Mononuclear cell (primary cell): ENCODE results near the gene POLR1H. TPM values are rescaled to one million over a fixed set of nuclear protein-coding genes. Genes with fewer than 3 reads are reported as not detected.

Experiments
- H3K27me3 ChIP-seq: 2 replicates; pipeline ENCODE4 v1.6.0; 2011; ENCODE audit warnings: low read length, control low read depth; ENCODE audit not compliant: insufficient read depth
- H3K4me1 ChIP-seq: 2 replicates; pipeline ENCODE4 v1.5.1; 2011; ENCODE audit warnings: mild to moderate bottlenecking, low read length, control low read depth; ENCODE audit not compliant: insufficient read depth
- H3K4me3 ChIP-seq: 2 replicates; pipeline ENCODE4 v1.5.1; 2011; ENCODE audit warnings: mild to moderate bottlenecking, low read length, moderate library complexity
- H3K9me3 ChIP-seq: 2 replicates; pipeline ENCODE4 v1.5.1; 2011; ENCODE audit warnings: low read depth, mild to moderate bottlenecking, control low read depth, low read length
- total RNA-seq: library from RNA; depleted of rRNA; stranded (reverse); fragments of >200 nt; gene quantifications from one replicate; pipeline ENCODE4 v1.2.3, GENCODE V29; 2012

POLR1H gene
- total RNA-seq, 1 donor, result 11.4 TPM

GRCh38 chr6:30042914-30043313 is 18.2 kb upstream of the POLR1H start:
- Histone ChIP-seq H3K27me3 (no peaks in the 10 kb centered on the region), H3K4me3 (no peak overlapping the region), H3K9me3 (no peaks in the 10 kb centered on the region), H3K4me1 (peaks cover 7% of the 10 kb centered on the region)

GRCh38 chr6:30043744-30044143 is 17.3 kb upstream of the POLR1H start:
- H3K27me3 ChIP-seq, result no peaks in the 10 kb centered on the region
- no peaks in the 10 kb centered on the region for H3K9me3 ChIP-seq
- H3K4me3 ChIP-seq, result no peak overlapping the region
- H3K4me1 ChIP-seq, result peaks cover 7% of the 10 kb centered on the region

GRCh38 chr6:30044630-30045029 is 16.4 kb upstream of the POLR1H start:
- no peaks in the 10 kb centered on the region for H3K9me3 ChIP-seq
- peaks cover 7% of the 10 kb centered on the region for H3K4me1 ChIP-seq
- no peaks in the 10 kb centered on the region for H3K27me3 ChIP-seq
- H3K4me3 ChIP-seq, result no peak overlapping the region

GRCh38 chr6:30047220-30047619 is 13.8 kb upstream of the POLR1H start:
- H3K27me3 ChIP-seq, result no peaks in the 10 kb centered on the region
- H3K4me1 ChIP-seq, result peaks cover 7% of the 10 kb centered on the region
- no peak overlapping the region for H3K4me3 ChIP-seq
- no peaks in the 10 kb centered on the region for H3K9me3 ChIP-seq

GRCh38 chr6:30053682-30054081 is 7.4 kb upstream of the POLR1H start:
- no peaks in the 10 kb centered on the region for H3K9me3 ChIP-seq
- H3K4me1 ChIP-seq, result no peaks in the 10 kb centered on the region
- no peak overlapping the region for H3K4me3 ChIP-seq
- H3K27me3 ChIP-seq, result no peaks in the 10 kb centered on the region

GRCh38 chr6:30055513-30055912 is 5.6 kb upstream of the POLR1H start:
- no peaks in the 10 kb centered on the region for H3K27me3 ChIP-seq
- peaks cover 8% of the 10 kb centered on the region for H3K4me1 ChIP-seq
- H3K9me3 ChIP-seq, result no peaks in the 10 kb centered on the region

GRCh38 chr6:30060606-30061091 is 416 bp upstream of the POLR1H start:
- Histone ChIP-seq H3K27me3 (no peaks in the 10 kb centered on the region), H3K9me3 (no peaks in the 10 kb centered on the region), H3K4me1 (peaks cover 25% of the 10 kb centered on the region), H3K4me3 (peak overlapping the region; percentile 79)

More at GRCh38 chr6:30055513-30055912, 5.6 kb upstream of the POLR1H start:
- no peak overlapping the region for H3K4me3 ChIP-seq

GRCh38 chr6:30061858-30062458 is 893 bp downstream of the POLR1H start:
- H3K9me3 ChIP-seq, result no peaks in the 10 kb centered on the region
- H3K4me3 ChIP-seq, result peak overlapping the region; percentile 79
- no peaks in the 10 kb centered on the region for H3K27me3 ChIP-seq
- H3K4me1 ChIP-seq, result peaks cover 32% of the 10 kb centered on the region

- H3K9me3 ChIP-seq, result no peaks in the 10 kb centered on the region
- H3K4me3 ChIP-seq, result no peak overlapping the region
These were observed 1.6 kb downstream of the POLR1H start for GRCh38 chr6:30062471-30063178.

GRCh38 chr6:30063315-30063714 is 2.2 kb downstream of the POLR1H start:
- Histone ChIP-seq H3K27me3 (no peaks in the 10 kb centered on the region), H3K4me1 (peaks cover 42% of the 10 kb centered on the region), H3K9me3 (no peaks in the 10 kb centered on the region), H3K4me3 (no peak overlapping the region)

More at GRCh38 chr6:30062471-30063178, 1.6 kb downstream of the POLR1H start:
- Histone ChIP-seq H3K27me3 (no peaks in the 10 kb centered on the region), H3K4me1 (peaks cover 35% of the 10 kb centered on the region)

- H3K4me1 ChIP-seq, result peaks cover 37% of the 10 kb centered on the region
- no peaks in the 10 kb centered on the region for H3K9me3 ChIP-seq
- no peaks in the 10 kb centered on the region for H3K27me3 ChIP-seq
- H3K4me3 ChIP-seq, result peak overlapping the region; percentile 74
These were observed 5.0 kb downstream of the POLR1H start for GRCh38 chr6:30066082-30066481.

- H3K27me3 ChIP-seq, result peaks cover 2% of the 10 kb centered on the region
- no peaks in the 10 kb centered on the region for H3K9me3 ChIP-seq
- H3K4me3 ChIP-seq, result peak within 1 kb of the TSS; percentile 74
- H3K4me1 ChIP-seq, result peaks cover 33% of the 10 kb centered on the region
These were observed 5.8 kb downstream of the POLR1H start, which contains the start of gene PPP1R11 for GRCh38 chr6:30066577-30067459. Gene PPP1R11 (plus strand): TSS chr6:30067198. CDS start chr6:30067411, 213 bp downstream.

GRCh38 chr6:30067460-30068139 is 6.5 kb downstream of the POLR1H start:
- Histone ChIP-seq H3K4me1 (peaks cover 26% of the 10 kb centered on the region), H3K9me3 (no peaks in the 10 kb centered on the region), H3K27me3 (peaks cover 10% of the 10 kb centered on the region), H3K4me3 (peak overlapping the region; percentile 74)

- H3K4me1 ChIP-seq, result peaks cover 33% of the 10 kb centered on the region
- H3K4me3 ChIP-seq, result no peak overlapping the region
These were observed 10.2 kb downstream of the POLR1H start for GRCh38 chr6:30071081-30071818.

More at GRCh38 chr6:30071081-30071818, 10.2 kb downstream of the POLR1H start:
- H3K27me3 ChIP-seq, result peaks cover 47% of the 10 kb centered on the region
- H3K9me3 ChIP-seq, result no peaks in the 10 kb centered on the region
